GM12801 (cell line): ENCODE data around the gene STX8.

Source experiments
- CTCF ChIP-seq: IDR thresholded peaks from one replicate; pipeline ENCODE4 v1.5.1; 2011; ENCODE audit warnings: control low read depth; ENCODE audit not compliant: insufficient read length; ENCODE audit errors: extremely low read depth

STX8 gene

GRCh38 chr17:9544221-9544620 lies 31.4 kb downstream of the STX8 start:
- no peak for TF ChIP-seq CTCF

- no peak for TF ChIP-seq CTCF
Measured at GRCh38 chr17:9541718-9542117, 33.9 kb downstream of the STX8 start.

GRCh38 chr17:9538626-9539025 lies 37.0 kb downstream of the STX8 start:
- no peak for TF ChIP-seq CTCF

- no peak for TF ChIP-seq CTCF
Measured at GRCh38 chr17:9537177-9537776, 38.3 kb downstream of the STX8 start.

- no peak for TF ChIP-seq CTCF
Measured at GRCh38 chr17:9536061-9536460, 39.6 kb downstream of the STX8 start.

GRCh38 chr17:9533441-9533840 lies 42.2 kb downstream of the STX8 start:
- no peak for TF ChIP-seq CTCF

GRCh38 chr17:9532715-9533114 lies 42.9 kb downstream of the STX8 start:
- no peak for TF ChIP-seq CTCF
